ENCODE results near the gene C5orf15.
"Not testable (repeated sequence)": the region's sequence is repeated elsewhere in the genome, so short reads cannot be mapped to it uniquely, and the experiment has no call there.

Gene C5orf15

DNA sequence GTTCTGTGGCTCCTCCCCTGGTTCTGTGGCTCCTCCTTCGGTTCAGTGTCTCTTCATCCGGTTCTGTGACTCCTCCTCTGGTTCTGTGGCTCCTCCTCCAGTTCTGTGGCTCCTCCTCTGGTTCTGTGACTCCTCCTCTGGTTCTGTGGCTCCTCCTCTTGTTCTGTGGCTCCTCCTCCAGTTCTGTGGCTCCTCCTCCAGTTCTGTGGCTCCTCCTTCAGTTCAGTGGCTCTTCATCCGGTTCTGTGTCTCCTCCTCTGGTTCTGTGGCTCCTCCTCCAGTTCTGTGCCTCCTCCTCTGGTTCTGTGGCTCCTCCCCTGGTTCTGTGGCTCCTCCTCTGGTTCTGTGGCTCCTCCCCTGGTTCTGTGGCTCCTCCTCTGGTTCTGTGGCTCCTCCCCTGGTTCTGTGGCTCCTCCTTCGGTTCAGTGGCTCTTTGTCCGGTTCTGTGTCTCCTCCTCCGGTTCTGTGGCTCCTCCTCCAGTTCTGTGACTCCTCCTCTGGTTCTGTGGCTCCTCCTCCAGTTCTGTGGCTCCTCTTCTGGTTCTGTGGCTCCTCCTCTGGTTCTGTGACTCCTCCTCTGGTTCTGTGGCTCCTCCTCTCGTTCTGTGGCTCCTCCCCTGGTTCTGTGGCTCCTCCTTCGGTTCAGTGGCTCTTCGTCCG is 32.3 kb downstream of the C5orf15 start:
- not testable (repeated sequence) for DNase-seq

DNA sequence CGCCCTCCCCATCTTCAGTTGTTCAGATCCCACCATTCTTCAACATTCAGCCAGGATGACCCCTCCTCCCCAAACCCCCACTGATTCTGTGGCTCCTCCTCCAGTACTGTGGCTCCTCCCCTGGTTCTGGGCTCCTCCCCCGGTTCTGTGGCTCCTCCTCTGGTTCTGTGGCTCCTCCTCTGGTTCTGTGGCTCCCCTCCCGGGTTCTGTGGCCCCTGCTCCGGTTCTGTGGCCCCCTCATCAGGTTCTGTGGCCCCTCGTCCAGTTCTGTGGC is 32.8 kb downstream of the C5orf15 start:
- no peak for DNase-seq

DNA sequence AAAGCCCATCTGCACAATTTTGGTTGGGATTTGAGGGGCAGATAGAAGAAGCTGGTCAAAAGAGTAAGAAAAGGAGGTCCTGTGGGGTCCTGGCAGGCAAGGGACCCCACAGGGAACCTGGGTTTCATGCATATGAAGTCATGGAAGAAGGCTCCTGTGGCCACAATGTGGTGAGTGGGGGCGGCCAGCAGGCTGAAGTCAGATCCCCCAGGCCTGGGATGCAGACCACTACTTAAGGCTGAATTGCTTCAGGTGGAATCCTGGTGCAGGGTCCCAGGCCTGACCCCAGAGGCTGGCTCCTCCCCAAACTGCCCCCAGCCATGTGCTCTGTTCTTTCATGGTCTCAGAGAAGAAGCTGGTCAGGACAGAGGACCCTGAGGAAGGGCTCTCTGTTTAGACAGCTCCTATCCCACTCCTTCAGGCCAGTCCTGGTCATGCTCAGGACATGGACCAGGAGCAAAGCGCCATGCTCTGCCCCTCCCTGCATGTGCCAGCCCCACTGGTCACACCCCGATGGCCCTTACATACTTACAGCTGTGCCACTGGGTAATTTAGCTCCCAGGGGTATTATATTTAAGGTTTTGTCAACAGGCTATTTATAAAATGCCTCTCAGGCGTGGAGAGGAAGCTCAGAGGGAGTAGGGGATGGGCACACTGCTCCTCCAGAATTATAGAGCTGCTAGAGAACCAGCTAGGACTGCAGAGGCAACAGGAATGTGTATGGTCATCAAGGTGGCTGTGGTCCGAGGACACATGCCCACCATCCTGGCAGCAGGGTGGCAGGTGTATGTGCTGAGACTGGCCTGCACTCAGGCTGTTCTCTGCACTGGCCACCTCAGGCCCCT is 33.4 kb downstream of the C5orf15 start:
- DNase-seq = no peak

DNA sequence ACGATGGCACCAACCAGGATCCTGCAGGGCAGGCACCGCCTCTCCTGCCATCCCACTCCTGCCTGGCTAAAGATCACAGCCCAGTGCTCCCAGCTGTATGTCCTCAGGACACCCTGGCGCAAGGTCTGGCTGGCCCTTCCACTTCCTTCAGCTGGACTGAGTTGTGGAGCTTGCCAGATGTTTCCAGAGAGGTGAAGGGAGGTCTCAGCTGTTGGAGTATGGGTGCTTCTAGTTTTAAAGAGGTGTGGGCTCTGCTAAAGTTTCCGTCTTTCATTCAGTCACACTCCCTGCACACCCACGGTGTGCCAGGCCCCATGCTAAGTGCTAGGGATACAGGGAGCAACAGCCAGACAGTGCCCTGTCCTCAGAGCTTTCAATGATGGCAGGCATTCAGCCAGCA is 34.1 kb downstream of the C5orf15 start:
- no peak for DNase-seq

DNA sequence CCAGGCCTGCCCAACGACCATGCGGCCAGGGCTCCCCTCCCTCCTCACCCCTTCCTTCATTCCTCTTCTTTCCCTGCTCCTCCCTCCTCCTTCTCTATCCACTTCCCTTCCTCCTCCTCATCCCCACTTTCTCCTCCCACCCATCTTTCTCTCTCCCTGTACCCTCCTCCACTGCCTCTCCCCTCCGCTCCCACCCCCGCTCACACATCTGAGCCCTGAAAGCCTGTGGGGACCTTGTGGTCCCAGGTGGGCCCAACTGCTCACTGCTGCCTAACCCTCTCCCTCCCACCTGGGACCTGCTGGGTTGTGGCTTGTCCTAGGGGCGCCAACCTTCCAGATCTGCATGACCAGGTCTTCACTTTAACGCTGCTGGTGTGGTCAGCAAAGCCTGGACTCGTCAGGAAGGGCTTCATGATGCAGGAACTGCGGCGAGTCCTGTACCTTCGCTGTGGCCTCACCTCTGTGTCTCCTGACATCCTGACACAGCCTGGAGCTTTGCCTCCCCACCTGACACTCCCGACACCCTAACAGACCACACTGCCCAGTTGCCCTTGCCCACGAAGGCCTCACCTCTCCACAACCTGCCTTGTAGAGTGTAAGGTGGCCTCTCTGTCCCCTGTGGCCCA is 34.6 kb downstream of the C5orf15 start:
- no peak for DNase-seq

DNA sequence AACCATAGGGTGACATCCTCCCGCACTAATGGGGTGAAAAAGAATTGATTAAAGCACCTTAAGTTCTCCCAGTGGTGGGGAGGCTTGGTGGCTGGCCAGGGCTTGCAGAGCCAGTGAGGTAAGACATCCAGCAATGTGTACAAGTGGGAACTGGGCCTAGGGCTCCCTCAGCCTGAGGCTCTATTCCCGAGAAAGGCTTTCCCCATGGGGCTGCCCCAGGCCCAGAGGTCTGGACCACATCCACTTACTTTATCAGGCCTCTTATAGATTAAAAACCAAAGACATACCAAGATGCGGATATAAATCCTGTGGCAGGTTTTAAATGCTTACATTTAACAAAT is 35.3 kb downstream of the C5orf15 start:
- no peak for DNase-seq

DNA sequence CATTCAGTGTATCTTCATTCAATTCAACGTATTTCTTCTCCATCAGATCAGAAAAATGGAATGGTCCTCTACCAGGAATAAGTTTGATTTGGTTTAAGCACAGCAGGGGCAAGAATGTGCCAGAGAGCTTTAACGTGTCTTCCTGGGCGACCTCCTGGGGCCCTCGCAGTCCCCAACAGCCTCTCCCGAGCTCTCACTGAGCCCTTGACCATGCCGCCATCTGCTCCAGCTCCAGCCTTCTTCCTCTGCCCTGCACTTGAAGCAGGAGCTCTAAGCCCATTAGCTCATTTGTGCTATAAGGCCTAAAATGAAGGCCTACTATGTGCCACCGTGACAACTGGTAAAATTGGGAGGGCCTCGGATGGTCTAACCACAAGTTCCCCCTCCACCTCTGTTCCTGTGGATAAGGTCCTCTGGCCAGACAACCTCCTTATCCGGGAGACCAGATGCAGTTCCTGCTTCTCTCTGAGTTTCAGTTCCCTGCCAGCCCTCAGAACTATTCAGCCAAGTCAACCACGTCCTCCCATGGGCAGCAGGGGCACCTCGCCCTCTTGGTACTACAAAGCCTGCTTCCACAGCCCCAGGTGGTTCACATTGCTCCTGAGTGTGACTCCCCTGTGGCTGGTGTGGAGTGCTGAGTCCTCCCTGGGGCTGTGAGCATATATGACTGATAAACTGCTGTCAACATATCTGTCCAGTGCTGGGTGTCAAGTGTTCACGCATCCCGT is 35.8 kb downstream of the C5orf15 start:
- no peak for DNase-seq

DNA sequence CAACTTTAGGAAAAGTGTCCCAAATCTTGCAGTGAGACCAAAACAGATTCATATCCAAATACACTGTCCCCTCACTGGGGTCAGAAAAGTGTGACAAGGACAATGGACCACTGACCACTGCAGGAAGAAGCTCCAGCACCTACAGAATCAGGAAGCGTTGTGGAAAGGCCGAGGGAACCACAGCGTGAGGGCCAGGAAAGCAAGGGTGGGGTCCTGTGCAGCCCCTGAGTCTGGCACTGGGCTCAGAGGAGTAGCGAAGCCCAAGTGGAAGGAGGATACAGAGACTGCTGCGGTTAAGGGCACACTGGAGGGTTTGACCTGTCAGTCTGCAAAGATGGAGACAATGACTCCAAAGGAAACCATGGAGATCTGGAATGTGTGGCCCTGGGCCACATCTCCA is 36.9 kb downstream of the C5orf15 start:
- no peak for DNase-seq

DNA sequence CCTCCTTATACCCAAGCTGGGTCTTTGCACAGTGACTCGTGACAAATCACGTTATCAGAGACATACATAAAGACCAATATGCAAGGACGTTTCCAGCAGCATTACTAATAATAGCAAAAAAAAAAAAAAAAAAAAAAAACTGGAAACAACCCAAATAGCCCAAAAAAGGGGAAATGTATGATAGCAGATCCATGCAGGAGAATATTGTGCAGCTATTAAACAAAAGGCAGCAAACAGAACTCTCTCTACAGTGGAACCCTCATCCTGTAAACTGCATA is 37.7 kb downstream of the C5orf15 start:
- DNase-seq = no peak

DNA sequence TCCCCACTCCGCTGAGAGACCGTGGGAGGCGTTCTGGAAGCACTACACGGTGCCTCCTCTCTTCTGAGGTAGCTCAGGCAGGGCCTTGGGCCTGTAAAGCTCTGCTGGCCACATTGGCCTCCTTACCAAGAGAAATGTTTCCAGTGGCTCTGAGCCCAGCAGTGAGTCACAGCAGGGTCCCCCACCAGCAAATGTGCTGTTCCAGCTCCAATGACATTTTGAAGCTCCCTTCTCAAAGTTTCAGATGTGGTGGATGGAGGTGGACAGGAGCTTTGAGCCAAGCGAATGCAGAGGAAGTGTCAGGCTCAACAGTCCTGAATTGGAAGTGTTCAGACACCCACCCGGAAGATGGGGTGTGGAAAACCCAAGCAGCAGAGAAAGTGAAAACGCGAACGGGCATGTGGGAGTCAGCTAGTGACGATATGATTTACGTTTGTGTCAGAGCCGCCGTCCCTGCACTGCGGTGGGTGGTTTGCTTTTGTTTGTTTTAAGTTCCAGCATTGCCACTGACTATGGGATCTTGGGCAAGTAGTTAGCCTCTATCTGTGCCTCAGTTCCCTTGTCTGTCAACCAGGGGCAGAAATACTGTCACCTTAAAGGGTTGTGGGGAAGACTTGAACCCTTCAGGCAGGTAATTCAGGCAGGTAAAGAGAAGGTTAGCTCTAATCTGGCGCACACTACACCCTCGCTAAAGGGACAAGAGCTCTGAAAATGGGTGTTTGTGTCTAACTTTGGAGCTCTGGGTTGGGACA is 38.2 kb downstream of the C5orf15 start:
- peak; percentile 85 for DNase-seq

DNA sequence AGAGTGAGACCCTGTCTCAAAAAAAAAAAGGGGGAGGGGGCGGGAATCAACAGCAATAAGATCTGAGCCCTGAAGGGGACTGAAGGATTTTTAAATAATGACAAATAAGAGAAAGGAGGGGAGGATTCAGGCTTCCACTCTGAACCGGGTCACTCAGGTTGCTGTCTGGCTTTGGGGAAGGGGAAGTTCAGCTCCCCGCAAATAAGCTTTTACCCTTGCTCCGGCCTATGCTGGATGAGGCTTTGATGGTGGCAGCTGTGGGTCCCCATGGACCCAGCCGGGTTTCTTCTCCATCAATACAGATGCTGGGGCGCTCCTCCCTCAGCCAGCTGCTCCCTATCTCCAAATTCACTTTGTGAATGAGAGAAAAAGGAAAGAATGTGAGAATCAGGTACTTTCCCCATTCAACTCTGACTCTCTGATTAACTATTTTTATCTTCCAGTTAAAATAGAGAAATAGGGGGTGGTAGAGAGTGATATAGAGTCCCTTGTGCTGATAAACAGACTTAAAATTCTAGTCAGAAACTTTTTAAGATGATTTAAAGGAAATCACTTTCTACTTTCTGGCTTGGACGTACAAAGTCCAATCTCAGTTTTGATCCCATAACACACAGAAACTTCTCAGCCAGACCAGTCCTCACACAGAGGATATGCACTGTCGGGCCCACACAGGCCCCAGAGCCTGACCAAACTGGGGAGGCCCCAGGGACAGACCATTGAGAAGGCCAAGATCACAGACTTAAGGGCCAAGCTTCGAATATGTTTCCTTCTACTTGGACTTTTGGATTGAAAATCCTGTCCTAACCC is 39.6 kb downstream of the C5orf15 start:
- no peak for DNase-seq

DNA sequence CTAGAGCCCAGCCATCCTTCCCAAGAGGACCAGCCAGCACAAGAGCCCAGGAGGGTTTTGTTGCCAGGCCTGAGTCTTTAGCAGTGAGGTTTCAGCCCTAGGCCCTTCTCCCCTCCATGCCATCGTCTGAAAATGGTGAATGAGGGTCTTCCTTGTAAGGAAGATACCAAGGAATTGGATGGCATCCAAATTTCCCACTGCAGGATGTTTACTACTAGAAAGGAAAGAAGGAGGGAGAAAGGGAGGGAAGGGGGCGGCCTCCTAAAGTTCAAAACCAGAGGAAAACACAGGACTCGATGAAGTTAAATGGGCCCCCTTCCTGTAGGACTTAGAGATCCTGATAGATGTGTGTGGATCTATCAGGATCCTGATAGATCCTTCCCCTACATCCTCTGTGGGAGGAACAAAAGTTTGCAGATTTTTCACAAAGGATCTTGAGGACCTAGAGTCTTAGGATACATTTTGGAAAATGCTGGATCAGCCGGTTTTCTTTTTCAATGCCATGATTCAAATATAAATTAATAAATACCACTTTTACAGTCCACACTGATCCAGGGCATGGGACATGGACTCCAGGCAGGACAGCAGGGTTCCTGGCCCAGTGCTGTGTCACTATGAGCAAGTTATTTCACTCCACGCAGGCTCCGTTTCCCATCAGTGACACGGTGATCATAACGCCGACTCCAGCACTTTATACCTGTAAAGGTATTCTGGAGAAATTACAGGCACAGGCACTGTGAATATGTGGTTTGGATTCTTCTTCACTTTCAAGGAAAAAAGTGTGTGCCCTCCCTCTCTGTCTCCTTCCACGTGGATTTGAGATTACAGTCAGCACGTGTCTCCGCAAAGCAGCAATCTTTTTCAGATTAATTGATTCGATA is 40.9 kb downstream of the C5orf15 start:
- no peak for DNase-seq

DNA sequence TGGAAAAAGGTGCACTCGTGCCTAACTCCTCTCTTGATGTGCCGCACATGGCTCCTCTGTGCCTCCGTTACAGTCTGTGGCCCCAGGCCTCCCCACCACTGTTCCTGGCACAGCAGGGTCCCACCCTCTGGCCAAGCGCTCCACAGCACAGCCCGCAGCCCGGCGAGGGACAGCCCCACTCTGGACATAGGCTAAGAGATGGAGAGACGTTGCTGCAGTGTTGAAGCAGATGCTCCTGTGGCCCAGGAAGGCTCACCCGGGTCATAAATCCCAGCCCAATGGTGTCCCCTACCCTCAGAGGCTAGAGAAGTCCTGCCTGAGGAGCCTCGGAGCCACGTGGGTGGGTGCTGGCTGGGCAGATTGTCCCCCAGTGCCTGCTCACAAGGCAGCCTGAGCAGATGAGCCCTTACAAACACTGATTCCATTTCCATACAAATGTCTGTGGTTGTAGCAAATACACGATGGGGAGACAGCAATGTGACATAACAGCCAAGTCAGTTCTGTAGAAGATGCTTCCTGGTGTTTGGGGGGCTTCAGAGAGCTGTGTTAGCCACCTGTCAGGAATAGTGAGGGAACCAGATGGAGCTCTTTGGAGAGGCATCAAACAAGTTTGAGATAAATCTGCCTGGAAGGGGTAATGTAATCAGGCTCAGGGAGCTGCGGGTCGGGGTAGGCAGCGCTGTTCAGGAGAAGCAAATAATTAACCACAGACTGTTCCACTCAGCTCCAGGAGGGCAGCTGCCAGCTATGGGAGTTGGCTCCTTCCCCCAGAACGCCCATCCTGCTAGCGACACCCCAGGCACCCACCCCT is 41.7 kb downstream of the C5orf15 start:
- DNase-seq = no peak

DNA sequence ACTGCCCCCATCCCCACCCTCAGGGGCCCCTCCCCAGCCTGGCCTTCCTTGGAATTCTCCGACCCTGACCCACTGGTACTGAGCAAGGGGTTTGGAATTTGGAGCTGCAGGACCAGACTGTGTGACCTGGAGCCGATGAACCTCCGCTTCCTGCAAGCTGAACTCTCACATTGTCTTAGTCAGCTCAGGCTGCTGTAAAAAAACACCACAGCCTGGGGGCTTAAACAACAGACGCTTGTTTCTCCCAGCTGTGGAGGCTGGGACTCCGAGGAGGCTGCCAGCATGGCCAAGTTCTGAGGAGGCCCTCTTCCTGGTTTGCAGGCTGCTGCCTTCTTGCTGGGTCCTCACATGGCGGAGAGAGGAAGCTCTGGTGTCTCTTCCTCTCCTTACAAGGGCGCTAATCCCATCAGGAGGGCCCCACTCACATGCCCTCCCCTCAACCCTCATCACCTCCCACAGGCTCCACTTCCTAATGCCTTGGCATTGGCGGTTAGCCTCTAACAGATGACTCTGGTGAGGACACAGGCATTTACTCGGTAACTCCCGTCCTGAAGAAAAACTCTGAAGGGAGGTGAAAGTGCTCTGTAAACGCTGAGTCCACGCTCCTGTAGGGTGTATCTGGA is 42.4 kb downstream of the C5orf15 start:
- no peak for DNase-seq

DNA sequence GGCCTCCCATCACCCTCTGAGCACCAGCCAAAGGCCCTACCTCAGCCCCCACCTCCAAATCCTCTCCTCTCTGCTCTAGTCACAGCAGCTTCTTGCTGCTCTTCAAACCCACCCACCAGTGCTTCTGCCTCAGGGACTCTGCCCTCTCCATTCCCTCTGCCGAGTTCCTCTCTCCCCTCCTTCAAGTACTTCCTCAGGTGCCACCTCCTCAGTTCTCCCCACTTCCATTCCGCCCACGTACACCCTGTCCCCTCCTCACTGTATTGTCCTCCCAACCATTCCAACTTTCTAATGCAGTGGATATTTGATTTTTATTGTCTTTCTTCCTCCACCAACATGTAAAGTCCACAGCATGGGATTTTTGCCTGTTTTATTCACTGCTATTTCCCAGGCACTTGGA is 43.2 kb downstream of the C5orf15 start:
- DNase-seq = no peak

DNA sequence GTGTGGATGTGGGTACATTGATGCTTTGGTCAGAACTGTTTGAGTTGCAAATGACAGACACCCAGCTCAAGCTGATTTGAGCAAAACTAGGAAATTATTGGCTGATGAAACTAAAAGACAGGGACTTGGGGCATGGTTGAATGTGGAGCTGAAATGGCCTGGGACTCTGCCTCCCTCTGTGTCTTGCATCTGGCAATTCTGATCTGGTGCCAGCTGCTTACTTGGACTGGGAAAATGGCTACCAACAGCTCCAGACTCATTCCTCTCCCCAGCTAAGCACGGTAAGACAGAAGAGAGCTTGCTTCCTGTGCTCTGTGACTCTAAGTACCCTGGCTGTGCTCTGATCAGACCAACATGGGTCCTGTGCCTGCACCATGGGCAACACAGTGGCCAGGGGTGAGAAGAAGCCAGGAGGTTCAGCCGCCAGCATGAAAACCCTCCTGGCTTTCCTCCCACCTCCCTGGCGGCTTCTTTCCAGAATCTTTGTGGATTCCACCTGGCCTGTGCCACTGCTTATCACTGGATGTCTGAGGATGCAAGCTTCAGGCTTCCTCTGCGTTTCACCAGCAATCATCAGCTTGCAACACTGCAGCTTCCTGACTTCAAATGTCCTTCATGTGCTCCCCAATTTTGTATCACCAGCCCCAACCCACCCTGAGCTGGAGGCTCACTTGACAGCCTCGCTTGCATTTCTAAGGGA is 44.1 kb downstream of the C5orf15 start:
- DNase-seq = no peak

DNA sequence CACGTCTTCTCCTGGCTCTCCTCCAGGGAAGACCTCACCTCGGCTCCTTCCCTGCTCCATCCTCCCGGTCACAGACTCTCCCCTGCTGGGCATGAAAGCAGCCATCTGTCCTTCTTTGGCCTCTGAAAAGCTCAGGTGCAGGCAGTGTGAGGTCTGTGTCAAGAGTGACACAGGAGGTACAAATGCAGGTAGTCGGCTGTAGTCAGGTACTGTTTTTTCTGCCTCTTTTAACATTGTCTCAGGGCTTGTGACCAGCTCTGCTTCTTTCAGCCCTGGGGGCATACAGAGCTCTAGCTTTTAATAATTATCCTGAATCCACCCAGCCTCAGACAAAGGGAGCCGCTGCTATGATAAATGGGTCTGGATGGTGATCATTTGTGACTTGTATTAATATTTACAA is 46.4 kb downstream of the C5orf15 start:
- DNase-seq = no peak

DNA sequence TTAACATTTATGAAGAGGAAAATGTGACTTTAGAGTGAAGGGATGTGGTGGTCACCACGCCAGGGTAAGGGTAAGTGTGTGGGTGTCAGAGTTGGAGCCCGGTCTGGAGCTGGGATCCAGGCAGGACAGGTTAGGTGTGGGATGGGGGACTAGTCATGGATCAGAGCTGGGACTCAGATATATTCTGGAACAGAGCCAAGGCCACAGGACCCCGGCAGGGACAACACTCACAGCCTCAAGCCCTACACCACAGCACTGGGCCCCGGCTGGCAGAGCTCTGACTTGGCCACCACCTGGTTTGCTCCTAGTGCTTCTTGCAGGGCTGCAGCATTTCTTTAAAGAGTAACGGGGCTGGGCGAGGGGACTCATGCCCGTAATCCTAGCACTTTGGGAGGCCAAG is 47.4 kb downstream of the C5orf15 start:
- no peak for DNase-seq

All from stimulated activated CD4-positive, alpha-beta T cell treated with anti-CD3 and anti-CD28 coated beads, Interleukin-15, amount 100 ng/mL, for 24 hours (primary cell).